HS-5 (cell line): Measurements from ENCODE around the gene NKAPD1.
"Not testable (repeated sequence)": the region's sequence is repeated elsewhere in the genome, so short reads cannot be mapped to it uniquely, and the experiment has no call there.

ENCODE experiments used
- DNase-seq: peaks from one replicate; pipeline ENCODE4 v3.0.0-alpha.2; 2012; ENCODE audit warnings: low read depth

The NKAPD1 gene, protein sequence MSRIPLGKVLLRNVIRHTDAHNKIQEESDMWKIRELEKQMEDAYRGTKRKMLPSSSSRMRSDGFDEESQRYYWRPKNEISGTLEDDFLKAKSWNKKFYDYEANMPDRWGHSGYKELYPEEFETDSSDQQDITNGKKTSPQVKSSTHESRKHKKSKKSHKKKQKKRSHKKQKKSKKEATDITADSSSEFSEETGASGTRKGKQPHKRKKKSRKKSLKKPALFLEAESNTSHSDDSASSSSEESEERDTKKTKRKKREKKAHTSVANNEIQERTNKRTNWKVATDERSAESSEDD

GRCh38 chr11:112073941-112074811 is at the start of gene NKAPD1, which contains the start of gene PIH1D2:
TSS of gene NKAPD1 (plus strand) at chr11:112074299. CDS start at chr11:112075575, 1,276 bp downstream.
TSS of gene PIH1D2 (minus strand) at chr11:112074017. CDS start at chr11:112073174, 843 bp downstream.
- DNase-seq: peak; percentile 83

DNA sequence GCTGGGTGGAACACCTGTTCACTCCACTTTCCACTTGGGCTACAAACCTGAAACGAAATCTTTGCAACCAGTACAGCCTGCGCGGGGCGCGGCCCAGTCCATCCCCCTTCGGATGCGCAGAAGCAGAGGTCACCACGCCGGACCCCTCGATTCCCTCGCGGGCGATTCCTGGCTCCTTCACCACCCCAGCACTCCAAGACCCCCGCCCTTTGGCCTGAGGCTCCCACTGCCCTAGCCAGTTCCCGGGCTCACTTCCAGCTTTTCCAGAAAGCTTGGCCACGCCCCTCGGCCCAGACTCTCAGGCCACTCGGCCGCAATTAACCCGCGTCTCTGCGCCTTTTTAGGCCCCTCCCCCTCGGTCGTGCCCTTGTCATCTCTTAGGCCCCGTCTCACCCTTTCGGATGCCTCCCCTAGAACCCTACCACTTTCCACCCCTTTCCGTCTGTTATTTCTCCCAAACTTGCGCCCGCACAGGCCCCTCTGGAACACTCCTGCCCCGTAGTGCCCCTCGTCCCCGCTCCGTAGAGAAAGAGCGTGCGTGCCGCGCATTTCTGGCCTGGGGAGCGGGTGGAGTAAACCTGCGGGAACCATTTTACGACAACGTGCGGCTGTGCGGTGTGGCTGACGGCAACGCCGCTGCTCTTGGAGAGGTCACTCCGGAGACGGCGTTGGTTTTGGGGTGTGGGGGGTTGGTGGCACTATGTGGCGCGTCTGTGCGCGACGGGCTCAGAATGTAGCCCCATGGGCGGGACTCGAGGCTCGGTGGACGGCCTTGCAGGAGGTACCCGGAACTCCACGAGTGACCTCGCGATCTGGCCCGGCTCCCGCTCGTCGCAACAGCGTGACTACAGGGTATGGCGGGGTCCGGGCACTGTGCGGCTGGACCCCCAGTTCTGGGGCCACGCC is 49.1 kb upstream of the NKAPD1 start, which contains the start of gene DLAT:
TSS of gene DLAT (plus strand) at position 636 of the 906 bp plus-strand sequence. CDS start at position 701, 65 bp downstream.
- DNase-seq: peak; percentile 50

- DNase-seq: no peak
Measured at GRCh38 chr11:112025707-112026106, 48.4 kb upstream of the NKAPD1 start.

DNA sequence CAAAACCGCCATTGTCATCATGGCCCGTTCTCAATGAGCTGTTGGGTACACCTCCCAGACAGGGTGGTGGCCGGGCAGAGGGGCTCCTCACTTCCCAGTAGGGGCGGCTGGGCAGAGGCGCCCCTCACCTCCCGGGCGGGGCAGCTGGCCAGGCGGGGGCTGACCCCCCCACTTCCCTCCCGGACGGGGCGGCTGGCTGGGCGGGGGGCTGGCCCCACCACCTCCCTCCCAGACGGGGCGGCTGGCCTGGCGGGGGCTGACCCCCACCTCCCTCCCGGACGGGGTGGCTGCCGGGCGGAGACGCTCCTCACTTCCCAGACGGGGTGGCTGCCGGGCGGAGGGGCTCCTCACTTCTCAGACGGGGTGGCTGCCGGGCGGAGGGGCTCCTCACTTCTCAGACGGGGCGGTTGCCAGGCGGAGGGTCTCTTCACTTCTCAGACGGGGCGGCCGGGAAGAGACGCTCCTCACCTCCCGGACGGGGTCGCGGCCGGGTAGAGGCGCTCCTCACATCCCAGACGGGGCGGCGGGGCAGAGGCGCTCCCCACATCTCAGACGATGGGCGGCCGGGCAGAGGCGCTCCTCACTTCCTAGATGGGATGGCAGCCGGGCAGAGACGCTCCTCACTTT is 47.2 kb upstream of the NKAPD1 start:
- not testable (repeated sequence) for DNase-seq

DNA sequence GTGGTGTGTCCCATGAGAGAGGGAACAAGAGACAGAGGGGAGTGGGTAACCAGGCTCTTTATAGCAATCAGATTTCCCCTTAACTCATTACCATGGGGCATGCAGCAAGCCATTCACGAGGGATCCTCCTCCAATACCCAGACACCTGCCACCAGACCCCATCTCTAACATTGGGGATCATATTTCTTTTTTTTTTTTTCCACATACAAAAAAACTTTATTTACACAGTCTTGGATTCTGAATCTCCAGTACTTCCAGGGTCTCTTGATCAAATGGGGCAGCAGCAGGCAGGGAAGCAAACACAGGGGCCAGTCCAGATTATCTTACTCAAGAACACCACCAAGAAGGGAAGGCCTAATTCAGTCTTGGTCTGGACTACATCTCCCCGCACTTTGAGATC is 44.6 kb upstream of the NKAPD1 start:
- DNase-seq: no peak

- DNase-seq: no peak
Measured at GRCh38 chr11:112033902-112034301, 40.2 kb upstream of the NKAPD1 start.

- no peak for DNase-seq
Measured at GRCh38 chr11:112037527-112037926, 36.6 kb upstream of the NKAPD1 start.

DNA sequence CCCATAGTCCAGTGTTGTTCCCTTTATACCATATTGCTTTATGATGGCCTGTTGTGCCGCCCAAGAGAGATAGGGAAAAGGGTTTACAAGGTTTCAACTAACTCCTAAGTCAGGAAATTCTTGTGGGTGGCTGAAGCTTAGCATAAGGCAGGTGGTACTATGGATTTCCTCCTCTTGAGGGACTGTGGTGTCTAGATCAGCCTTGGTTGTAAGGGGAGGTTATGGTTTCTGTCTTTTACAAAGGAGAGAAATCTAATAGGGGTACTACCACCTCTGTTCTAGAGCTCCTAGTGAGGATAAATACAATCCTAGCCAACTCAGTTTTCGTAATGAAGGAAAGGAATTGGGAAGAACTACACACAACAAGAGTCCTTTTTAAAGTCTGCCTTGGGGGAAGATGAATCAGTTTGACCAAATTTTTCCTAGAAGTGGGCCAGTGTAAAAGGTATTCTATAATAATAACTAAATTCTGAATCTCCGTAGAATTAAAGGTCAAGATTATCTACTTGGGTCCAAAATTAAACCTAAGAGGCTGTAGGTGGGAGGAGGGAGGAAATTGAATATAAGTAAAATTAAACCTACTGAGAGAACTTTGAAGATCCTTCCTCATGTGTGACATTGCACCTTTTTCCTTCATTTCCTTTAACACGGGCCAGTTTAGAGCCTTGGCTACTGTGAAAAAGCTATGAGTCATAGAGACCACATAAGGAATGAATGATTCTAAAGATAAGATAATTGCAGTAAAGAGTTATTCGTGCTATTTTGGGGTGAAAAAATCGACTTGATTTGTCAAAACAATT is 31.7 kb upstream of the NKAPD1 start:
- DNase-seq: no peak

GRCh38 chr11:112042961-112043304 is 31.2 kb upstream of the NKAPD1 start:
- no peak for DNase-seq

DNA sequence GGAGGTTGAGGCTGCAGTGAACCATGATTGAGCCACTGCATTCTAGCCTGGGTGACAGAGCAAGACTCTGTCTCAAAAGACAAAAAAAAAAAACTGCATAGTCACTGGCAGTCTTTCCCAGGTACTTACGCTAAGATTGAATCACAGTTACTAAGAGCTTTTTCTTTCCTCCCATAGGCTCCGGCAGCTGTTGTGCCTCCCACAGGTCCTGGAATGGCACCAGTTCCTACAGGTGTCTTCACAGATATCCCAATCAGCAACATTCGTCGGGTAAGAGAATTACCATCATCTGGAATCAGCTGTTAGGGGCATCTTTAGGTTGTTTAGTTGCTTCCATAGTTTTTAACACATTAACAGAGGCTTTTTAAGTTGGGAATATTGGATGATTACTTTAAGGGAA is 29.1 kb upstream of the NKAPD1 start:
- DNase-seq: no peak

- DNase-seq: not testable (repeated sequence)
Measured at GRCh38 chr11:112046647-112047046, 27.5 kb upstream of the NKAPD1 start.

DNA sequence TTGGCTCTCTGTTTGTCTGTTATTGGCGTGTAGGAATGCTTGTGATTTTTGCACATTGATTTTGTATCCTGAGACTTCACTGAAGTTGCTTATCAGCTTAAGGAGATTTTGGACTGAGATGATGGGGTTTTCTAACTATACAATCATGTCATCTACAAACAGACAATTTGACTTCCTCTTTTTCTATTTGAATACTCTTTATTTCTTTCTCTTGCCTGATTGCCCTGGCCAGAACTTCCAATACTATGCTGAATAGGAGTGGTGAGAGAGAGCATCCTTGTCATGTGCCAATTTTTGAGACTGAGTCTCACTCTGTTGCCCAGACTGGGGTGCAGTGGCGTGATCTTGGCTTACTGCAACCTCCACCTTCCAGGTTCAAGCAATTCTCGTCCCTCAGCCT is 25.8 kb upstream of the NKAPD1 start:
- DNase-seq: not testable (repeated sequence)

DNA sequence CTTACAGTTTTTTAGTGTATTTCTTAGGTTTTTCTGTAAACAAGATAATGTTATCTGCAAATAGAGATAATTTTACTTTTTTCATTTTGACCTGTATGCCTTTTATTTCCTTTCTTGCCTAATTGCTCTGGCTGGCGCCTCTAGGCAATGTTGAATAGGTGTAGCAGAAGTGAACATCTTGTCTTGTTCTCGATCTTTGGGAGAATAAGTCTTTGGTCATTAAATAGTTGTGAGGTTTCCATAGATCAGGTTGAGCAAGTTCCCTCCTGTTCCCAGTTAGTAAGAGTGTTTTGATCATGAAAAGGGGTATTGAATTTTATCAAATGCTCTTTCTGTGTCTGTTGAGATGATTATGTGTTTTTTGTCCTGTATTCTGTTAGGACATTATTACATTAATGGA is 24.3 kb upstream of the NKAPD1 start:
- DNase-seq: no peak

DNA sequence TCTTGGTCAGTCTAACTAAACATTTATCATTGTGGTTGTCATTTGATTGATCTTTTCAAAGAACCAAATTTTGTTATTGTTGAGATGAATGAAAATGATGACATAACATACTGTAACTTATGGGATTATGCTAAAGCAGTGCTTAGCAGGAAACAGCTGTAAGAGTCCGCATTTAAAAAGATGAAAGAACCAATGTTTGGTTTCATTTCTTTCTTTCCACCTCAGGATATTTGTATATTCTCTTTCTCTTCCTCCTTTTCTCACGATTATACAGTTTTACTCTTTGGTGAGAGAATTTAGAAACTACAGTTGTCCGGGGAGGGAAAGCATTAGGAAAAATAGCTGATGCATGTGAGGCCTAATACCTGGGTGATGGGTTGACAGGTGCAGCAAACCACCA is 23.4 kb upstream of the NKAPD1 start:
- DNase-seq: no peak

DNA sequence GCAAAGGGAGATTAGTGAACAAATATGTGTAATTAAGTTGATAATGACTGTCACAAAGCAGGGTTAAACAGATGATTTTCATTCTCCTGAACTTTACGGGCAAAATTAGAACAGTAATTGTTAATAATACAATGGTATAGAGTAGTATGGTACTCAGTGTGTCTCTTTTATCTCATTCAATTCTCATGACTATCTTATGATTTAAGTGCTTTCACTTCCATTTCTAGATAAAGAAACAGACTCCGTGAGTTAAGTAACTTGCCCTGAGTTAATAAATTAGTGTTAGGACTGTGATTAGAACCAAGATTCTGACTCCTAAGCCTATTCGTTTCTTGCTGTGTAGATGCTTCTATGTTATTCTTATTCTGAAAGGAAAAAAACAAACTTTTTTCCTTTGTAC is 22.3 kb upstream of the NKAPD1 start:
- no peak for DNase-seq

DNA sequence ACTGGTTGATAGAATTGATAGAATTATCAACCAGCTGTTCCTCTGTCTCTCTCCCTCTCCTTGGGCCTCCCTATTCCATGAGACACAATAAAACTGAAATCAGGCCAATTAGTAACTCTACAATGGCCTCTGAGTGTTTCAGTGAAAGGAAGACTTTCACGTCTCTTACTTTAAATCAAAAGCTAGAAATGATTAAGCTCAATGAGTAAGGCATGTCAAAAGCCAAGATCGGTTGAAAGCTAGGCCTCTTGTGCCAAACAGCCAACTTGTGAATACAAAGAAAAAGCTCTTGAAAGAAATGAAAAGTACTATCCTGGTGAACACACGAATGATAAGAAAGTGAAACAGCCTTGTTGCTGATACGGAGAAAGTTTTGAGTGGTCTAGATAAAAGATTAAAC is 16.9 kb upstream of the NKAPD1 start:
- DNase-seq: no peak

DNA sequence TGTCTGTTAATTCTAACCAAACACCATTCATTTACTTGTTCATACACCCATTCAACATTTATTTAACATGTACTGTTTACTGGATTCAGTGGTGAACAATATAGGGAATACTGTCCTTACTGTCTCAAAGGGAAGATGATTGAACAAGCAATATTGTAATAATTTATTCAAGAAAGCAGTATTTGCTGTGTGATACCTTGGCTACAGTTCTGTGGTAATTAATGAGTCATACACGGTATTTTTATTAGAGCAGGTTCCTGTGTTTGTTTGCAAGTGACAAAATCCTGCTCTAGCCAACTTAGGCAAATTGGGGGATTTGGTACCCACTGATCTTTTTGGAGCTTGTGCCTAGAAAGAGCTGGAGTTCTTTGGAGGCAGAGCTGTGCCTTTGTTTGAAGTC is 16.0 kb upstream of the NKAPD1 start:
- DNase-seq: no peak

DNA sequence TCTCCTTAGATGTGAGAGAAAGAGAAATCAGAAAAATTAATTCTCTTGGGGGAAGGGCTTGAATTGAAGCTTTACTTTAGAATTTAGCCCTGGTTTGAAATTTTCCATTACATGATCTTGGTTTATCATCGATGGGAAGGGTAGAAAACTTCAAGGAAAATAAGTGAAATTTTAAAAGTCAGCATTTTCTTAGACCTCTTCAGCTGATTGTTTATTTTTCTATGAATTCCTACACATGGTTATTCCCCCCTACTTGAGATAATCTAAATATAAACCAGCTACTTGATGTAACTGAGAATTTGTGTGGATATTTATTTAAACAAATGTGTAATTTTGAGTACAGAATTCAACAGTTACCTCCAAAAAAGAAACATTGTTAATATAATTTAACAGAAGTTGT is 11.2 kb upstream of the NKAPD1 start:
- DNase-seq: no peak

GRCh38 chr11:112082729-112083128 is 8.6 kb downstream of the NKAPD1 start:
- peak; percentile 32 for DNase-seq

DNA sequence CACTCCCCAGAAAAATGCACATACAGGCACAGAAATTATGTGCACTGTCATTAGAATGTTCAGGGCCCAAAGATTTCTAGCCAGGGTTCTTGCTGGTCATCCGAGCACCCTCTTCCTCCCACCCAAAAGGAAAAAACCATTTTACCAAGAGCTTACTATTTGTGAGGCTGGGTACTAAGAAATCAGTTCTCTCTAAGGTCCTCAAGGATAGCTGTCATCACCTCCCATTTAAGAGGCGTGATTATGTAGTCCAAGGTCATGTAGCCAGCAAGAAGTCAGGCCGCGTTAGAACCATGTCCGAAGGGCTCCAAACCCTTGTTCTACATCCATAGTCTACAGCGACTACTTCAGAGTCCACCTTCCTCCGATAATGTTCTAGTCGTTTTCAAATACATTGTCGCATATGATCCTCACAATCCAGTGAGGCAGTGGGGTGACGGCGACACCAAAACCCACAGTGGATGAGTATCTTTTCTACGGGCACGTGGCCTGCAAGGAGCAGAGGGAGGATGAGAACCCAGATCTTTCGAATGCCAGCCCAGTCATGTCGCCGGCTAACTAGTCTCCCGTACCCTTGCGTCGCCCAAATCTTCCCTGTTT is 11.8 kb downstream of the NKAPD1 start:
- no peak for DNase-seq
